ENCODE data around the gene M1AP. TPM values are rescaled to one million over a fixed set of nuclear protein-coding genes. Genes with fewer than 3 reads are reported as not detected.

Gene M1AP
- total and polyA plus RNA-seq, 7 donors: 0.16 to 0.60 (median 0.33) TPM; not detected in 3

- WGBS, 2 donors: 57 to 74% methylated on average over 4 of the region's 4 CpGs
- H3K27me3 ChIP-seq: peaks cover 0 to 29% (median 5%) of the 10 kb centered on the region in 3 donors
- no peaks in the 10 kb centered on the region for H3K36me3 ChIP-seq
- no peaks in the 10 kb centered on the region for H3K4me1 ChIP-seq
- intact Hi-C loops (cut with DNase I): no loop called here
- no peak overlapping the region for H3K4me3 ChIP-seq
- no peaks in the 10 kb centered on the region for H3K9me3 ChIP-seq
- H3K27ac ChIP-seq: no peak overlapping the region
- DNase-seq: no peak
- TF ChIP-seq, protein P1, sequence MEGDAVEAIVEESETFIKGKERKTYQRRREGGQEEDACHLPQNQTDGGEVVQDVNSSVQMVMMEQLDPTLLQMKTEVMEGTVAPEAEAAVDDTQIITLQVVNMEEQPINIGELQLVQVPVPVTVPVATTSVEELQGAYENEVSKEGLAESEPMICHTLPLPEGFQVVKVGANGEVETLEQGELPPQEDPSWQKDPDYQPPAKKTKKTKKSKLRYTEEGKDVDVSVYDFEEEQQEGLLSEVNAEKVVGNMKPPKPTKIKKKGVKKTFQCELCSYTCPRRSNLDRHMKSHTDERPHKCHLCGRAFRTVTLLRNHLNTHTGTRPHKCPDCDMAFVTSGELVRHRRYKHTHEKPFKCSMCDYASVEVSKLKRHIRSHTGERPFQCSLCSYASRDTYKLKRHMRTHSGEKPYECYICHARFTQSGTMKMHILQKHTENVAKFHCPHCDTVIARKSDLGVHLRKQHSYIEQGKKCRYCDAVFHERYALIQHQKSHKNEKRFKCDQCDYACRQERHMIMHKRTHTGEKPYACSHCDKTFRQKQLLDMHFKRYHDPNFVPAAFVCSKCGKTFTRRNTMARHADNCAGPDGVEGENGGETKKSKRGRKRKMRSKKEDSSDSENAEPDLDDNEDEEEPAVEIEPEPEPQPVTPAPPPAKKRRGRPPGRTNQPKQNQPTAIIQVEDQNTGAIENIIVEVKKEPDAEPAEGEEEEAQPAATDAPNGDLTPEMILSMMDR (IDR thresholded peaks at IDR 0.05): no peak
- no peak for TF ChIP-seq POLR2A (IDR thresholded peaks at IDR 0.05)
- TF ChIP-seq POLR2AphosphoS5 (IDR thresholded peaks at IDR 0.05): no peak
- TF ChIP-seq EP300 (IDR thresholded peaks at IDR 0.05): no peak
These were observed 54.0 kb downstream of the M1AP start for GRCh38 chr2:74593826-74594772.

DNA sequence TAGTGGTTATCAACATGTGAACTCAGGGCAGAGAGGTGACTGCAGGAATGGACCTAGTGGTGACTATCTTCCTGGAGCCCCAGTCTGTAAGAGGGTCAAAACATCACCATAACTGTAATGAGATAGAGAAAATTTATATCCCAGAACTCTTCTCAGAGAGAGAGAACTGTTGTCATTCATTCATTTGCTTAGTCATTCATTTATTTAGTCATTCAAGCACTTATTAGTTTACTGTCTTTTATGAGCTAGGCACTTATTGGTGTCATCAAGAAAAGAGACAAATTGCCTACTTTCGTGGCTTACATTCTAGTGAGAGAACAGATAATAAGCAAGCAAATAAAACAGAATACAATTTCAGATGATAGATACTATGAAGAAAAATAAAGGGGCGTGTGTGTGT is 59.5 kb downstream of the M1AP start:
- Histone ChIP-seq H3K4me1 (no peaks in the 10 kb centered on the region), H3K36me3 (no peaks in the 10 kb centered on the region), H3K9me3 (no peaks in the 10 kb centered on the region), H3K4me3 (no peak overlapping the region), H3K27me3 (peaks cover 0 to 15% (median 5%) of the 10 kb centered on the region in 3 donors), H3K27ac (no peak overlapping the region)
- intact Hi-C loops (cut with DNase I): loop anchor here (5.0 kb wide), 1 partner anchor 61 kb away; the partner anchor contains the start of genes AUP1, DQX1 and HTRA2
- WGBS, 2 donors: 25 to 71% methylated on average over 2 of the region's 2 CpGs
- TF ChIP-seq EP300 (IDR thresholded peaks at IDR 0.05) (no peak), POLR2A (IDR thresholded peaks at IDR 0.05) (no peak), POLR2AphosphoS5 (IDR thresholded peaks at IDR 0.05) (no peak)
- TF ChIP-seq, protein P1 (IDR thresholded peaks at IDR 0.05): no peak
- DNase-seq: no peak

DNA sequence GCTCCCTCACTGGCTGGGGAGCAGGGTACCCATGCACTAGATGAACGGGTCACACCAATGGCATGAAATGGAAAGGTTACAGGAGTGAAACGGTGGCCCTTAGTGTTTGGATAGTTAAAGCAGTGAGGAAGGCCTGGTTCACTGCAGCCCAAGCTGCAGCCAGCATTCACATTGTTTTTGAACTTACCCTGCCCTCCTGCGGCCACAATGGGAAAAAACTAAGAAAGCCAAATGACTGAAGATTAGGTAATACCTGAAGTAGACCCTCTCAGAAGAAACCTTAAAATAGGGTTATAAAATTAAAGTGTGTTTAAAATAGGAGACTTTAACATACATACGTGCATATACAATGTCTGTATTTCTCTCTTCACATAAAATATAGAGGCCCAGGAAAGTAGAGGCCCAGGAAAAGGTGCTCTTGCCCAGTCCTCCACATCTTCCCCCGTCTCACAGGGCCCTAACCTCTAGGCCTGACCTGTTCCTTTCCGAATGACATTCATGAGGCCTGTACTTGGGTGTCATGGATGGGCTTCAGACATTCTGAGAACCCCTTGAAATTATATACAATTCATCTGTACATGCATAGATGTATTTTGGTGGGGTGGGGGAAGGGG is 60.4 kb downstream of the M1AP start:
- H3K4me1 ChIP-seq: no peaks in the 10 kb centered on the region
- no peak overlapping the region for H3K27ac ChIP-seq
- no peaks in the 10 kb centered on the region for H3K36me3 ChIP-seq
- peaks cover 0 to 11% (median 5%) of the 10 kb centered on the region in 3 donors for H3K27me3 ChIP-seq
- intact Hi-C loops (cut with DNase I): loop anchor here (1.0 to 5.0 kb wide), 3 partner anchors 33 to 104 kb away; partner anchors contain the start of genes AUP1, DOK1, DQX1 and HTRA2
- peak; percentile 84 for DNase-seq
- no peak overlapping the region for H3K4me3 ChIP-seq
- 16 to 22% methylated on average over 6 of the region's 6 CpGs for WGBS, 2 donors
- no peak for TF ChIP-seq EP300 (IDR thresholded peaks at IDR 0.05)
- no peak for TF ChIP-seq POLR2A (IDR thresholded peaks at IDR 0.05)
- TF ChIP-seq, protein P1 (IDR thresholded peaks at IDR 0.05): peak in 3 of 4 experiments; percentile 65 to 71 (median 67)
- peak in 1 of 4 donors; percentile 28 for TF ChIP-seq POLR2AphosphoS5 (IDR thresholded peaks at IDR 0.05)
- no peaks in the 10 kb centered on the region for H3K9me3 ChIP-seq

DNA sequence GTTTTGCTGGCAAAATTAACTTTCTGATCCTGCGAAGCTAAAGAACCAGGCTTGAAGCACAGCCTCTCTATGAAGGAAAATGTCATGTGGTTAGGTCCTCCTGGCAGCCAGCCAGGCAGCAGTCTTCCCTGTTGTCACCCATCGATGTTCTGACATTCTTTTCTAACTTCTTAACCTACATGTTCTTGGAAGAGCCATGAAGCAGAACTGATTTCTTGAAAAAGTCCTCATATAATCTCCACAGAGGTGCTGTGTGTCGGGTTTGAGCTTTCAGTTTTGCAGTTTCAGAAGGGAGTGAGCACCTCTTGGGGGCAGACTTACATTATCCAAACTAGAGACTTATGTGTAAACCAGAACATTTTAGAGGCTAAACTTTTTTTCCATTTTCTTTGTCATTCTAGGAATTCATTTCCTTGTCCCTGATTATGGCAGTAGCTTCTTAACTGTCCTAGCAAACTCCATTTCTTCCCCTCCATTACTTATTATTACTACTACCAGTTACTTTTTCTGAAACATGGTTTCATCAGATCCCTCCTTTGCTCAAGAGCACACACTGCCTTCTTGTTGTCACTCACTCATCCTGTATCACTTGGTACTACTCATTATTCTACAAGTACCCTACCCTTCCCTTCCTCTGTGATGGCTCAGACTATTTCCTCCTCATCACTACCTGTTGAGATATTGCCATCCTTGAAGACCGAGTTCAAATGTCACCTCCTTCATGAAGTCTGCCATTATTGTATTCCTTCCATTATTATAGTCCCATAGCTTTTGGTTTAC is 62.5 kb downstream of the M1AP start:
- no peak overlapping the region for H3K27ac ChIP-seq
- H3K36me3 ChIP-seq: no peaks in the 10 kb centered on the region
- intact Hi-C loops (cut with DNase I): loop anchor here (2.0 to 5.0 kb wide), 2 partner anchors 31 to 58 kb away; partner anchors contain the start of genes AUP1, DOK1, DQX1 and HTRA2
- TF ChIP-seq POLR2AphosphoS5 (IDR thresholded peaks at IDR 0.05) (no peak), POLR2A (IDR thresholded peaks at IDR 0.05) (no peak), EP300 (IDR thresholded peaks at IDR 0.05) (no peak)
- TF ChIP-seq, protein P1 (IDR thresholded peaks at IDR 0.05): no peak
- WGBS, 2 donors: 50 to 59% methylated on average over 4 of the region's 4 CpGs
- no peak overlapping the region for H3K4me3 ChIP-seq
- no peak for DNase-seq
- no peaks in the 10 kb centered on the region for H3K9me3 ChIP-seq
- no peaks in the 10 kb centered on the region for H3K27me3 ChIP-seq
- H3K4me1 ChIP-seq: no peaks in the 10 kb centered on the region

Data from sigmoid colon (tissue), 7 donors.